ENCODE measurements around the gene UGT1A6. TPM values are rescaled to one million over a fixed set of nuclear protein-coding genes. Genes with fewer than 3 reads are reported as not detected.

Gene UGT1A6
- total and polyA plus RNA-seq, 2 experiments from 2014 or later: not detected

DNA sequence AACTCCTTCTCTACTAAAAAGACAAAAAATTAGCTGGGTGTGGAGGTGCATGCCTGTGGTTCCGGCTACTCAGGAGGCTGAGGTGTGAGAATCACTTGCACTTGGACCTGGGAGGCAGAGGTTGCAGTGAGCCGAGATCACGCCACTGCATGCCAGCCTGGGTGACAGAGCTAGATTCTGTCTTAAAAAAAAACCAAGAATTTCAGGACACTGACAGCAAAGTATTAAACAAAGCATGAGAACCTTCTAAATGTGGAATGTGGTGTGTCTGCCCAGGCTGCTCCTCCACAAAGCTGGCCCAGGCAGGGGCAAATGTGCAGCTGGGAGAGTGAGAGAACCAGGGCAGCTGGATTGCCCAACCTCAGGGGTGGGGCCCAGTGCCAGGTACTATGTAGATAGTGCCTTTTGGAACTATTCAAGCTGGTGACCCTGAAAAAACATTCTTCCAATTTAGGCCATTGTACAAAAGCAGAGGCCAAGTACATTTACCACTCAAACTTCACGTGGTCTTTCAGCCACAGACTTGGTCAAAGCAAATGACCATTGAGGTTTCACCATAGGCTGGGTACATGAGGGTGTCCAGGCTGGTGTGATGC is 13.3 kb downstream of the UGT1A6 start:
- H3K27me3 Mint-ChIP-seq (ENCODE audit: insufficient read depth, low read depth, poor library complexity): peaks cover 2% of the 10 kb centered on the region
- H3K27ac ChIP-seq (ENCODE audit: low read depth): no peak overlapping the region
- no peak for ATAC-seq

GRCh38 chr2:233706720-233707119 is 14.0 kb downstream of the UGT1A6 start:
- Mint-ChIP-seq H3K36me3 (ENCODE audit: low read depth) (no peaks in the 10 kb centered on the region), H3K27ac (no peak overlapping the region), H3K4me3 (no peak overlapping the region), H3K4me1 (peaks cover 4% of the 10 kb centered on the region; the same call in 1 of the 3 replicates), H3K27me3 (ENCODE audit: insufficient read depth, low read depth, poor library complexity) (peaks cover 6% of the 10 kb centered on the region), H3K9me3 (no peaks in the 10 kb centered on the region; the same call in 2 of the 3 replicates)
- TF ChIP-seq STAT1 (IDR thresholded peaks at IDR 0.05; ENCODE audit: unreplicated experiment): no peak
- Histone ChIP-seq H3K79me2 (replicated peaks; ENCODE audit: insufficient read depth) (no peaks in the 10 kb centered on the region), H2AFZ (no peak overlapping the region), H3K27ac (ENCODE audit: low read depth) (no peak overlapping the region), H4K20me1 (replicated peaks; ENCODE audit: insufficient read depth) (no peaks in the 10 kb centered on the region), H3K4me3 (no peak overlapping the region), H3K4me1 (ENCODE audit: insufficient read depth) (no peaks in the 10 kb centered on the region), H3K9me2 (ENCODE audit: insufficient read depth) (peaks cover 5% of the 10 kb centered on the region; the same call in 1 of the 2 replicates), H3K4me2 (no peak overlapping the region), H3K27me3 (ENCODE audit: insufficient read depth) (no peaks in the 10 kb centered on the region), H3F3A (replicated peaks; ENCODE audit: low read depth) (no peaks in the 10 kb centered on the region), H3K36me3 (ENCODE audit: insufficient read depth) (no peaks in the 10 kb centered on the region)
- ATAC-seq: no peak
- DNase-seq (ENCODE audit: low spot score): no peak

More for the DNA sequence above, 13.3 kb downstream of the UGT1A6 start:
- Mint-ChIP-seq H3K4me1 (peaks cover under 1% of the 10 kb centered on the region; the same call in 1 of the 3 replicates), H3K9me3 (no peaks in the 10 kb centered on the region), H3K27ac (no peak overlapping the region), H3K4me3 (no peak overlapping the region), H3K36me3 (ENCODE audit: low read depth) (no peaks in the 10 kb centered on the region)
- H3K4me1 ChIP-seq (ENCODE audit: insufficient read depth): no peaks in the 10 kb centered on the region
- no peak overlapping the region for H3K4me3 ChIP-seq
- peaks cover 5% of the 10 kb centered on the region; the same call in 1 of the 2 replicates for H3K9me2 ChIP-seq (ENCODE audit: insufficient read depth)
- no peaks in the 10 kb centered on the region for H3K79me2 ChIP-seq (replicated peaks; ENCODE audit: insufficient read depth)
- no peak for TF ChIP-seq CTCF (conservative IDR thresholded peaks at IDR 0.05; ENCODE audit: low read depth in 2 of 2)
- TF ChIP-seq STAT1 (IDR thresholded peaks at IDR 0.05; ENCODE audit: unreplicated experiment): no peak
- TF ChIP-seq NANOG (IDR thresholded peaks at IDR 0.05; ENCODE audit: borderline replicate concordance): no peak
- TF ChIP-seq EZH2 (IDR thresholded peaks at IDR 0.05; ENCODE audit: low read depth, unreplicated experiment): no peak
- no peak for TF ChIP-seq EZH2phosphoT487 (IDR thresholded peaks at IDR 0.05; ENCODE audit: unreplicated experiment)
- H3K36me3 ChIP-seq (ENCODE audit: insufficient read depth): no peaks in the 10 kb centered on the region
- no peaks in the 10 kb centered on the region for H4K20me1 ChIP-seq (replicated peaks; ENCODE audit: insufficient read depth)
- H2AFZ ChIP-seq: no peak overlapping the region
- no peaks in the 10 kb centered on the region for H3K27me3 ChIP-seq (ENCODE audit: insufficient read depth)
- DNase-seq (ENCODE audit: low spot score): no peak
- H3K4me2 ChIP-seq: no peak overlapping the region
- H3F3A ChIP-seq (replicated peaks; ENCODE audit: low read depth): no peaks in the 10 kb centered on the region

- Mint-ChIP-seq H3K4me3 (no peak overlapping the region), H3K9me3 (no peaks in the 10 kb centered on the region; the same call in 2 of the 3 replicates), H3K27ac (no peak overlapping the region), H3K27me3 (ENCODE audit: insufficient read depth, low read depth, poor library complexity) (peaks cover 8% of the 10 kb centered on the region), H3K4me1 (peaks cover 4% of the 10 kb centered on the region; the same call in 1 of the 3 replicates), H3K36me3 (ENCODE audit: low read depth) (no peaks in the 10 kb centered on the region)
- Histone ChIP-seq H4K20me1 (replicated peaks; ENCODE audit: insufficient read depth) (no peaks in the 10 kb centered on the region), H3K27me3 (ENCODE audit: insufficient read depth) (no peaks in the 10 kb centered on the region), H3K9me2 (ENCODE audit: insufficient read depth) (peaks cover 5% of the 10 kb centered on the region; the same call in 1 of the 2 replicates), H3F3A (replicated peaks; ENCODE audit: low read depth) (no peaks in the 10 kb centered on the region), H3K27ac (ENCODE audit: low read depth) (no peak overlapping the region), H3K4me1 (ENCODE audit: insufficient read depth) (no peaks in the 10 kb centered on the region), H3K79me2 (replicated peaks; ENCODE audit: insufficient read depth) (no peaks in the 10 kb centered on the region), H3K36me3 (ENCODE audit: insufficient read depth) (no peaks in the 10 kb centered on the region), H3K4me2 (no peak overlapping the region), H2AFZ (no peak overlapping the region), H3K4me3 (no peak overlapping the region)
- TF ChIP-seq CREB1 (CRISPR knock-in tag; IDR thresholded peaks at IDR 0.05; ENCODE audit: low read depth) (no peak), EZH2 (IDR thresholded peaks at IDR 0.05; ENCODE audit: low read depth, unreplicated experiment) (no peak), ZNF114 (CRISPR knock-in tag; IDR thresholded peaks at IDR 0.05) (no peak), STAT1 (IDR thresholded peaks at IDR 0.05; ENCODE audit: unreplicated experiment) (no peak), NANOG (IDR thresholded peaks at IDR 0.05; ENCODE audit: borderline replicate concordance) (no peak), ZNF331 (CRISPR knock-in tag; IDR thresholded peaks at IDR 0.05; ENCODE audit: low read depth) (no peak), ETS1 (IDR thresholded peaks at IDR 0.05) (no peak), EZH2phosphoT487 (IDR thresholded peaks at IDR 0.05; ENCODE audit: unreplicated experiment) (no peak)
- TF ChIP-seq, protein P1, sequence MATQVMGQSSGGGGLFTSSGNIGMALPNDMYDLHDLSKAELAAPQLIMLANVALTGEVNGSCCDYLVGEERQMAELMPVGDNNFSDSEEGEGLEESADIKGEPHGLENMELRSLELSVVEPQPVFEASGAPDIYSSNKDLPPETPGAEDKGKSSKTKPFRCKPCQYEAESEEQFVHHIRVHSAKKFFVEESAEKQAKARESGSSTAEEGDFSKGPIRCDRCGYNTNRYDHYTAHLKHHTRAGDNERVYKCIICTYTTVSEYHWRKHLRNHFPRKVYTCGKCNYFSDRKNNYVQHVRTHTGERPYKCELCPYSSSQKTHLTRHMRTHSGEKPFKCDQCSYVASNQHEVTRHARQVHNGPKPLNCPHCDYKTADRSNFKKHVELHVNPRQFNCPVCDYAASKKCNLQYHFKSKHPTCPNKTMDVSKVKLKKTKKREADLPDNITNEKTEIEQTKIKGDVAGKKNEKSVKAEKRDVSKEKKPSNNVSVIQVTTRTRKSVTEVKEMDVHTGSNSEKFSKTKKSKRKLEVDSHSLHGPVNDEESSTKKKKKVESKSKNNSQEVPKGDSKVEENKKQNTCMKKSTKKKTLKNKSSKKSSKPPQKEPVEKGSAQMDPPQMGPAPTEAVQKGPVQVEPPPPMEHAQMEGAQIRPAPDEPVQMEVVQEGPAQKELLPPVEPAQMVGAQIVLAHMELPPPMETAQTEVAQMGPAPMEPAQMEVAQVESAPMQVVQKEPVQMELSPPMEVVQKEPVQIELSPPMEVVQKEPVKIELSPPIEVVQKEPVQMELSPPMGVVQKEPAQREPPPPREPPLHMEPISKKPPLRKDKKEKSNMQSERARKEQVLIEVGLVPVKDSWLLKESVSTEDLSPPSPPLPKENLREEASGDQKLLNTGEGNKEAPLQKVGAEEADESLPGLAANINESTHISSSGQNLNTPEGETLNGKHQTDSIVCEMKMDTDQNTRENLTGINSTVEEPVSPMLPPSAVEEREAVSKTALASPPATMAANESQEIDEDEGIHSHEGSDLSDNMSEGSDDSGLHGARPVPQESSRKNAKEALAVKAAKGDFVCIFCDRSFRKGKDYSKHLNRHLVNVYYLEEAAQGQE (IDR thresholded peaks at IDR 0.05; ENCODE audit: unreplicated experiment): no peak
- DNase-seq (ENCODE audit: low spot score): no peak
- ATAC-seq: no peak
These were observed 15.4 kb downstream of the UGT1A6 start for GRCh38 chr2:233707940-233708644.

Measured in GM23338 (cell line).